ENCODE measurements around the gene TMEM119. TPM values are rescaled to one million over a fixed set of nuclear protein-coding genes. Genes with fewer than 3 reads are reported as not detected.

Gene TMEM119
- total and polyA plus RNA-seq, 2 of the 13 experiments (the other 11 are each of a cell fraction or from before 2014, with no cell fraction given) = not detected

GRCh38 chr12:108638997-108639822, 41.3 kb upstream of the TMEM119 start:
- intact Hi-C loops (cut with micrococcal nuclease; ENCODE audit: unreplicated experiment) = no loop called here
- Histone ChIP-seq H3K4me2 (ENCODE audit: low read depth, low read length) (no peak overlapping the region), H3K4me1 (ENCODE audit: insufficient read depth, low read length) (peaks cover 30% of the 10 kb centered on the region), H2AFZ (ENCODE audit: low read length) (no peak overlapping the region), H3K27me3 (ENCODE audit: control insufficient read depth in 1 of 2, insufficient read depth in 2 of 2, low read length in 2 of 2) (peaks cover 0 to 13% of the 10 kb centered on the region in 2 experiments; a peak in 2 of 5 replicates), H3K27ac (ENCODE audit: extremely low read length, insufficient read depth, low read length) (no peak overlapping the region), H3K9ac (ENCODE audit: insufficient read depth, low read depth, low read length) (no peak overlapping the region), H3K79me2 (ENCODE audit: insufficient read depth, low read length) (no peaks in the 10 kb centered on the region), H3K9me3 (ENCODE audit: low read length) (no peaks in the 10 kb centered on the region), H3K4me3 (replicated peaks in 1 of 3; ENCODE audit: insufficient read depth in 1 of 3, low read depth in 2 of 3, low read length in 3 of 3) (no peak overlapping the region), H3K36me3 (replicated peaks in 1 of 2; ENCODE audit: control insufficient read depth in 1 of 2, insufficient read depth in 2 of 2, low read length in 2 of 2) (no peaks in the 10 kb centered on the region; a peak in 2 of 5 replicates), H4K20me1 (ENCODE audit: insufficient read depth, low read length) (no peaks in the 10 kb centered on the region; the same call in 1 of the 2 replicates)
- ATAC-seq = peak; percentile 5
- 82% methylated on average over 7 of the region's 11 CpGs for WGBS (ENCODE audit: low lambda C conversion rate)
- in situ Hi-C loops (cut with HindIII; ENCODE audit: extremely low pct_ligation_motif_present, low pct_unique_long_range_greater_than_20kb) = no loop called here
- CTCF ChIA-PET (ENCODE audit: low intra/inter-chr PET ratio, low total read pairs) = no interaction called here
- FAIRE-seq = no peak
- peak; percentile 25 for TF ChIP-seq RBM22 (optimal IDR thresholded peaks at IDR 0.05; ENCODE audit: low read length)
- peak; percentile 54; the same call in 1 of the 2 replicates for TF ChIP-seq POLR2G (IDR thresholded peaks at IDR 0.05; ENCODE audit: low read depth, low read length)
- no peak for TF ChIP-seq SMARCC2 (IDR thresholded peaks at IDR 0.05)
- no peak for DNase-seq (ENCODE audit: low spot score)
- POLR2A ChIA-PET = no interaction called here
- BruUV-seq (replicated peaks) = no TSS peak

- POLR2A ChIA-PET = no interaction called here
- Histone ChIP-seq H3K9ac (ENCODE audit: insufficient read depth, low read depth, low read length) (no peak overlapping the region; the same call in 1 of the 2 replicates), H3K27ac (ENCODE audit: extremely low read length, insufficient read depth, low read length) (no peak overlapping the region), H4K20me1 (ENCODE audit: insufficient read depth, low read length) (no peaks in the 10 kb centered on the region; the same call in 1 of the 2 replicates), H2AFZ (ENCODE audit: low read length) (no peak overlapping the region), H3K4me2 (ENCODE audit: low read depth, low read length) (peak overlapping the region; percentile 26), H3K9me3 (ENCODE audit: low read length) (no peaks in the 10 kb centered on the region), H3K36me3 (replicated peaks in 1 of 2; ENCODE audit: control insufficient read depth in 1 of 2, insufficient read depth in 2 of 2, low read length in 2 of 2) (no peaks in the 10 kb centered on the region), H3K27me3 (ENCODE audit: control insufficient read depth in 1 of 2, insufficient read depth in 2 of 2, low read length in 2 of 2) (peaks cover 2 to 20% of the 10 kb centered on the region in 2 experiments; a peak in 4 of 5 replicates), H3K4me3 (replicated peaks in 1 of 3; ENCODE audit: insufficient read depth in 1 of 3, low read depth in 2 of 3, low read length in 3 of 3) (no peak overlapping the region), H3K4me1 (ENCODE audit: insufficient read depth, low read length) (peaks cover 39% of the 10 kb centered on the region), H3K79me2 (ENCODE audit: insufficient read depth, low read length) (no peaks in the 10 kb centered on the region)
- peak; percentile 5 for ATAC-seq
- no peak for FAIRE-seq
- CTCF ChIA-PET (ENCODE audit: low intra/inter-chr PET ratio, low total read pairs) = no interaction called here
- in situ Hi-C loops (cut with HindIII; ENCODE audit: extremely low pct_ligation_motif_present, low pct_unique_long_range_greater_than_20kb) = no loop called here
- no TSS peak for BruUV-seq (replicated peaks)
- DNase-seq (ENCODE audit: low spot score) = no peak
- TF ChIP-seq SALL2 (CRISPR knock-in tag; IDR thresholded peaks at IDR 0.05) = no peak
- peak; percentile 40 for TF ChIP-seq POLR2G (IDR thresholded peaks at IDR 0.05; ENCODE audit: low read depth, low read length)
- TF ChIP-seq XRCC5 (optimal IDR thresholded peaks at IDR 0.05; ENCODE audit: low read length) = peak; percentile 49
- peak; percentile 68; the same call in 1 of the 2 replicates for TF ChIP-seq PATZ1 (CRISPR knock-in tag; IDR thresholded peaks at IDR 0.05)
- TF ChIP-seq ETV5 (CRISPR knock-in tag; IDR thresholded peaks at IDR 0.05; ENCODE audit: borderline replicate concordance) = no peak
- intact Hi-C loops (cut with micrococcal nuclease; ENCODE audit: unreplicated experiment) = no loop called here
- 24% methylated on average over 9 of the region's 18 CpGs for WGBS (ENCODE audit: low lambda C conversion rate)
Measured at GRCh38 chr12:108638141-108638827, 40.4 kb upstream of the TMEM119 start.
